Hepatocyte (in vitro differentiated cells): Measurements from ENCODE around the gene CHRNB4. TPM values are rescaled to one million over a fixed set of nuclear protein-coding genes. Genes with fewer than 3 reads are reported as not detected.

Experiments
- DNase-seq: peaks from one replicate; pipeline ENCODE4 v3.0.0-alpha.2; 2016; ENCODE audit warnings: low spot score
- H2AFZ ChIP-seq: fragments of 200-600 bp; sonication (generic); 2 replicates; pipeline ENCODE4 v1.6.0; 2016; ENCODE audit warnings: antibody characterized with exemption, mild to moderate bottlenecking
- H3K27ac ChIP-seq: fragments of 200-600 bp; sonication (generic); 2 replicates; pipeline ENCODE4 v1.5.1; 2016; ENCODE audit warnings: mild to moderate bottlenecking
- H3K27me3 ChIP-seq: fragments of 200-600 bp; sonication (generic); 2 replicates; pipeline ENCODE4 v1.6.1; 2016
- H3K36me3 ChIP-seq: fragments of 200-600 bp; sonication (generic); replicated peaks from 2 replicates; pipeline ENCODE4 v1.5.1; 2016; ENCODE audit warnings: low read depth; ENCODE audit not compliant: insufficient read depth
- H3K4me1 ChIP-seq: fragments of 200-600 bp; sonication (generic); 2 replicates; pipeline ENCODE4 v1.5.1; 2016; ENCODE audit warnings: mild to moderate bottlenecking, moderate library complexity; ENCODE audit not compliant: insufficient read depth
- H3K4me2 ChIP-seq: fragments of 200-600 bp; sonication (generic); 2 replicates; pipeline ENCODE4 v1.6.0; 2016
- H3K4me3 ChIP-seq: fragments of 200-600 bp; sonication (generic); 2 replicates; pipeline ENCODE4 v1.5.1; 2016; ENCODE audit warnings: mild to moderate bottlenecking
- H3K79me2 ChIP-seq: fragments of 200-600 bp; sonication (generic); 2 replicates; pipeline ENCODE4 v1.6.0; 2017; ENCODE audit warnings: mild to moderate bottlenecking
- H3K9me2 ChIP-seq: fragments of 200-600 bp; sonication (generic); replicated peaks from 2 replicates; pipeline ENCODE4 v1.6.0; 2017; ENCODE audit warnings: mild to moderate bottlenecking; ENCODE audit not compliant: insufficient read depth
- H3K9me3 ChIP-seq: fragments of 200-600 bp; sonication (generic); 2 replicates; pipeline ENCODE4 v1.5.1; 2016; ENCODE audit warnings: low read depth, mild to moderate bottlenecking
- H4K20me1 ChIP-seq: fragments of 200-600 bp; sonication (generic); 2 replicates; pipeline ENCODE4 v1.6.0; 2016; ENCODE audit warnings: mild to moderate bottlenecking; ENCODE audit not compliant: insufficient read depth, poor library complexity, severe bottlenecking
- CTCF ChIP-seq: fragments of 200-600 bp; sonication (generic); IDR thresholded peaks from 2 replicates; pipeline ENCODE4 v1.5.1; 2016; ENCODE audit warnings: antibody characterized with exemption, mild to moderate bottlenecking; ENCODE audit not compliant: poor library complexity
- EZH2 ChIP-seq: fragments of 200-600 bp; sonication (generic); IDR thresholded peaks from 2 replicates; pipeline ENCODE4 v1.6.1; 2016; ENCODE audit warnings: antibody characterized with exemption, mild to moderate bottlenecking, borderline replicate concordance
- EZH2phosphoT487 ChIP-seq: fragments of 200-600 bp; sonication (generic); IDR thresholded peaks from one replicate; pipeline ENCODE4 v1.6.1; 2018; ENCODE audit warnings: antibody characterized with exemption, mild to moderate bottlenecking, low read depth, moderate library complexity; ENCODE audit not compliant: unreplicated experiment, severe bottlenecking
- WGBS: methylation state at CpG from one replicate; pipeline ENCODE4 v1.1.6; 2016; ENCODE audit warnings: low lambda C conversion rate; ENCODE audit errors: missing lambda C conversion rate; 5-methylcytosine and 5-hydroxymethylcytosine counted together
- polyA plus RNA-seq: library from polyadenylated mRNA; unstranded; fragments of >200 nt; fragmentation: Nextera tagmentation; extraction: Ambion mirVana; gene quantifications from 2 replicates; pipeline ENCODE4 v1.2.1, GENCODE V29; 2016
- total RNA-seq: library from RNA; depleted of rRNA; stranded (reverse); fragments of >200 nt; gene quantifications from 2 replicates; pipeline ENCODE4 v1.2.3, GENCODE V29; 2014

Gene CHRNB4
- total and polyA plus RNA-seq, 2 experiments from 2014 or later, result 0.48 TPM; not detected in 1

- 89% methylated on average over 4 of the region's 4 CpGs for WGBS
- Histone ChIP-seq H2AFZ (no peak overlapping the region), H3K9me2 (no peaks in the 10 kb centered on the region), H3K4me3 (no peak overlapping the region), H3K79me2 (no peaks in the 10 kb centered on the region), H3K27ac (no peak overlapping the region), H3K9me3 (no peaks in the 10 kb centered on the region), H3K27me3 (no peaks in the 10 kb centered on the region), H4K20me1 (no peaks in the 10 kb centered on the region), H3K36me3 (no peaks in the 10 kb centered on the region), H3K4me1 (no peaks in the 10 kb centered on the region), H3K4me2 (no peak overlapping the region)
- DNase-seq, result no peak
- TF ChIP-seq EZH2, result no peak
These were observed 9.0 kb upstream of the CHRNB4 start for GRCh38 chr15:78650022-78650421.

GRCh38 chr15:78645009-78645408 is 4.0 kb upstream of the CHRNB4 start:
- no peak overlapping the region for H3K27ac ChIP-seq
- no peak for DNase-seq
- H3K9me2 ChIP-seq, result no peaks in the 10 kb centered on the region
- H3K36me3 ChIP-seq, result no peaks in the 10 kb centered on the region
- no peak overlapping the region for H3K4me2 ChIP-seq
- H3K4me3 ChIP-seq, result no peak overlapping the region
- H2AFZ ChIP-seq, result no peak overlapping the region
- no peaks in the 10 kb centered on the region for H3K9me3 ChIP-seq
- peaks cover 5% of the 10 kb centered on the region for H3K27me3 ChIP-seq
- peaks cover 13% of the 10 kb centered on the region for H3K4me1 ChIP-seq
- no peaks in the 10 kb centered on the region for H4K20me1 ChIP-seq
- H3K79me2 ChIP-seq, result no peaks in the 10 kb centered on the region
- 83% methylated on average over 4 of the region's 4 CpGs for WGBS
- TF ChIP-seq EZH2phosphoT487 (no peak), CTCF (no peak), EZH2 (no peak)

GRCh38 chr15:78642331-78642730 is 1.3 kb upstream of the CHRNB4 start:
- Histone ChIP-seq H3K4me3 (no peak overlapping the region), H3K4me1 (peaks cover 13% of the 10 kb centered on the region), H4K20me1 (no peaks in the 10 kb centered on the region), H3K27ac (no peak overlapping the region), H3K4me2 (no peak overlapping the region), H3K79me2 (no peaks in the 10 kb centered on the region), H3K27me3 (peaks cover 5% of the 10 kb centered on the region), H3K9me2 (no peaks in the 10 kb centered on the region), H3K36me3 (no peaks in the 10 kb centered on the region), H2AFZ (no peak overlapping the region), H3K9me3 (no peaks in the 10 kb centered on the region)
- TF ChIP-seq EZH2 (no peak), EZH2phosphoT487 (no peak), CTCF (no peak)
- 84% methylated on average over 5 of the region's 5 CpGs for WGBS
- DNase-seq, result no peak

DNA sequence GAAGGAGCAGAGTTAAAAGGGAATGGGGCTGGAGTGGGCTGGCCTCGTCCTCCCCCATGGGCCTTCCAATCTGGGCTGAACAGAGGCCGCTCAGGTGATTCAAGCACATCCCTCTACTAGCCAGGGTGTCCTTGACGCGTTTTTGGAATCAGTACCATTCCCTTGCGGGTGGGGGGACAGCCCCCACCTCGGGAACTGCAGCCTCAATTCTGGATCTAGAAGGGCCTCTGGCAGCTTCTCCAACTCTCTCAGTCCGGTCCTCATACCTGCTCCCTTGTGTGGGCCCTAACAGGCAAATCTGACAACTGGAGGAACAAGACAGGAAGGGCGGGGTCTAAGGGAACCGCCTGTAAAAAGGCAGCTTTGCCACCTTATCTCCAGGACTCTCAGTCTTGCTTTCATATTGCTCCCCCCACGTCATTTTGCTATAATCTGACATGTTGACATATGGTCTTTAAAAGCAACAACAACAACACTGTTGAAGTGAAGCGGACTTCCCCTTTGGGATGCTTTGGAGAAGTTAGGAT is 802 bp upstream of the CHRNB4 start:
- TF ChIP-seq EZH2 (no peak), EZH2phosphoT487 (no peak), CTCF (no peak)
- Histone ChIP-seq H3K4me2 (peak overlapping the region; percentile 99), H3K27me3 (peaks cover 8% of the 10 kb centered on the region), H4K20me1 (no peaks in the 10 kb centered on the region), H3K9me3 (no peaks in the 10 kb centered on the region), H3K27ac (no peak overlapping the region), H3K4me1 (peaks cover 13% of the 10 kb centered on the region), H3K4me3 (no peak overlapping the region), H3K36me3 (no peaks in the 10 kb centered on the region), H3K79me2 (no peaks in the 10 kb centered on the region), H3K9me2 (no peaks in the 10 kb centered on the region), H2AFZ (peak overlapping the region; percentile 96)
- DNase-seq, result no peak
- WGBS, result 57% methylated on average over 11 of the region's 11 CpGs
